Lower lobe of right lung (tissue), 2 donors: Measurements from ENCODE around the gene ANXA4. TPM values are rescaled to one million over a fixed set of nuclear protein-coding genes. Genes with fewer than 3 reads are reported as not detected.
A peak's percentile ranks its signal among the peaks of the same experiment; 100 is the strongest.
"Not testable (repeated sequence)": the region's sequence is repeated elsewhere in the genome, so short reads cannot be mapped to it uniquely, and the experiment has no call there.

ENCODE experiments used
- ATAC-seq, 2 donors: fragments of 200-7000 bp; cut with Tn5 transposase; one replicate each; pipeline ENCODE4 v1.9.1; 2020 to 2022; ENCODE audit warnings: mild to moderate bottlenecking in 2 of 2, moderate library complexity in 2 of 2
- DNase-seq: peaks from one replicate; pipeline ENCODE4 v3.0.0-alpha.2; 2020
- H3K27ac ChIP-seq: fragments of 200-600 bp; one replicate; pipeline ENCODE4 v1.8.0; 2022
- H3K27me3 ChIP-seq: fragments of 200-600 bp; one replicate; pipeline ENCODE4 v1.8.0; 2022; ENCODE audit warnings: low read depth
- H3K36me3 ChIP-seq: fragments of 200-600 bp; one replicate; pipeline ENCODE4 v1.8.0; 2022; ENCODE audit warnings: mild to moderate bottlenecking
- H3K4me1 ChIP-seq: fragments of 200-600 bp; one replicate; pipeline ENCODE4 v1.8.0; 2022
- H3K4me3 ChIP-seq: fragments of 200-600 bp; one replicate; pipeline ENCODE4 v1.8.0; 2022; ENCODE audit warnings: mild to moderate bottlenecking
- H3K9me3 ChIP-seq: fragments of 200-600 bp; one replicate; pipeline ENCODE4 v1.8.0; 2022
- intact Hi-C: fragments of 100-400 bp; cut with DNase I; formaldehyde crosslinking; loops from one replicate; pipeline ENCODE4 v1.11.0; 2022
- total RNA-seq: library from RNA; stranded (reverse); fragmentation: NEBNext Ultra II Directional; extraction: Animal tissue kit (Norgen Biotek cat#: 25700); gene quantifications from one replicate; pipeline ENCODE4 v1.2.1, GENCODE V29; 2021
- TF ChIP-seq, protein P1 (sequence below): fragments of 200-600 bp; IDR thresholded peaks from one replicate; pipeline ENCODE4 v1.8.0; 2022; ENCODE audit warnings: antibody characterized with exemption, mild to moderate bottlenecking
- donor health status: DM: no; HTN: yes; CAD: no; lungs with severe emphysema.

ANXA4 gene
- total RNA-seq, 1 donor from 2014 or later: 173 TPM

- TF ChIP-seq, protein P1, sequence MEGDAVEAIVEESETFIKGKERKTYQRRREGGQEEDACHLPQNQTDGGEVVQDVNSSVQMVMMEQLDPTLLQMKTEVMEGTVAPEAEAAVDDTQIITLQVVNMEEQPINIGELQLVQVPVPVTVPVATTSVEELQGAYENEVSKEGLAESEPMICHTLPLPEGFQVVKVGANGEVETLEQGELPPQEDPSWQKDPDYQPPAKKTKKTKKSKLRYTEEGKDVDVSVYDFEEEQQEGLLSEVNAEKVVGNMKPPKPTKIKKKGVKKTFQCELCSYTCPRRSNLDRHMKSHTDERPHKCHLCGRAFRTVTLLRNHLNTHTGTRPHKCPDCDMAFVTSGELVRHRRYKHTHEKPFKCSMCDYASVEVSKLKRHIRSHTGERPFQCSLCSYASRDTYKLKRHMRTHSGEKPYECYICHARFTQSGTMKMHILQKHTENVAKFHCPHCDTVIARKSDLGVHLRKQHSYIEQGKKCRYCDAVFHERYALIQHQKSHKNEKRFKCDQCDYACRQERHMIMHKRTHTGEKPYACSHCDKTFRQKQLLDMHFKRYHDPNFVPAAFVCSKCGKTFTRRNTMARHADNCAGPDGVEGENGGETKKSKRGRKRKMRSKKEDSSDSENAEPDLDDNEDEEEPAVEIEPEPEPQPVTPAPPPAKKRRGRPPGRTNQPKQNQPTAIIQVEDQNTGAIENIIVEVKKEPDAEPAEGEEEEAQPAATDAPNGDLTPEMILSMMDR: no peak
- DNase-seq: no peak
- Histone ChIP-seq H3K27ac (no peak overlapping the region), H3K36me3 (no peaks in the 10 kb centered on the region), H3K4me1 (peaks cover 1% of the 10 kb centered on the region), H3K27me3 (no peaks in the 10 kb centered on the region), H3K9me3 (no peaks in the 10 kb centered on the region), H3K4me3 (no peak overlapping the region)
- intact Hi-C loops: no loop called here
- ATAC-seq: no peak
Measured at GRCh38 chr2:69734854-69735544, 6.9 kb upstream of the ANXA4 start.

GRCh38 chr2:69735686-69736085 lies 6.2 kb upstream of the ANXA4 start:
- H3K27me3 ChIP-seq: no peaks in the 10 kb centered on the region
- intact Hi-C loops: no loop called here
- ATAC-seq: no peak
- DNase-seq: no peak
- no peak overlapping the region for H3K27ac ChIP-seq
- H3K4me1 ChIP-seq: peaks cover 8% of the 10 kb centered on the region
- no peaks in the 10 kb centered on the region for H3K36me3 ChIP-seq
- no peak overlapping the region for H3K4me3 ChIP-seq
- TF ChIP-seq, protein P1: no peak
- no peaks in the 10 kb centered on the region for H3K9me3 ChIP-seq

- H3K4me3 ChIP-seq, intact Hi-C loops, H3K27me3 ChIP-seq, H3K9me3 ChIP-seq, H3K36me3 ChIP-seq, H3K27ac ChIP-seq, DNase-seq: not testable (repeated sequence)
- peak in 1 of 2 donors; percentile 31 for ATAC-seq
- H3K4me1 ChIP-seq: peaks cover 20% of the 10 kb centered on the region
Measured at GRCh38 chr2:69738149-69738548, 3.8 kb upstream of the ANXA4 start.

- peak; percentile 74 for DNase-seq
- Histone ChIP-seq H3K36me3 (no peaks in the 10 kb centered on the region), H3K4me3 (peak overlapping the region; percentile 69), H3K9me3 (no peaks in the 10 kb centered on the region), H3K27me3 (no peaks in the 10 kb centered on the region), H3K4me1 (peaks cover 44% of the 10 kb centered on the region), H3K27ac (peak overlapping the region; percentile 97)
- TF ChIP-seq, protein P1: no peak
- intact Hi-C loops: no loop called here
- no peak for ATAC-seq
Measured at GRCh38 chr2:69740502-69740951, 1.4 kb upstream of the ANXA4 start.

GRCh38 chr2:69741229-69741574 lies 732 bp upstream of the ANXA4 start:
- ATAC-seq (peak; percentile 62 to 69), DNase-seq (peak; percentile 75)
- peaks cover 47% of the 10 kb centered on the region for H3K4me1 ChIP-seq
- peak overlapping the region; percentile 97 for H3K27ac ChIP-seq
- no peaks in the 10 kb centered on the region for H3K9me3 ChIP-seq
- H3K27me3 ChIP-seq: no peaks in the 10 kb centered on the region
- TF ChIP-seq, protein P1: peak; percentile 14
- peak overlapping the region; percentile 69 for H3K4me3 ChIP-seq
- H3K36me3 ChIP-seq: no peaks in the 10 kb centered on the region
- intact Hi-C loops: no loop called here

GRCh38 chr2:69742322-69742952 lies 503 bp downstream of the ANXA4 start:
- peak overlapping the region; percentile 97 for H3K27ac ChIP-seq
- DNase-seq: no peak
- intact Hi-C loops: no loop called here
- H3K27me3 ChIP-seq: no peaks in the 10 kb centered on the region
- peak; percentile 52 to 63 for ATAC-seq
- TF ChIP-seq, protein P1: no peak
- no peaks in the 10 kb centered on the region for H3K9me3 ChIP-seq
- H3K36me3 ChIP-seq: no peaks in the 10 kb centered on the region
- peak overlapping the region; percentile 69 for H3K4me3 ChIP-seq
- H3K4me1 ChIP-seq: peaks cover 47% of the 10 kb centered on the region
